NAMALWA (cell line): ENCODE results near the gene KRT86.

Experiments used
- DNase-seq: peaks from one replicate; pipeline ENCODE4 v3.0.0-alpha.2; 2015; ENCODE audit warnings: low spot score

The KRT86 gene

GRCh38 chr12:52314511-52314910 lies 40.1 kb downstream of the KRT86 start:
- DNase-seq, result no peak

GRCh38 chr12:52315721-52316120 lies 41.3 kb downstream of the KRT86 start:
- DNase-seq, result peak; percentile 59

GRCh38 chr12:52316290-52316689 lies 41.8 kb downstream of the KRT86 start:
- no peak for DNase-seq

DNA sequence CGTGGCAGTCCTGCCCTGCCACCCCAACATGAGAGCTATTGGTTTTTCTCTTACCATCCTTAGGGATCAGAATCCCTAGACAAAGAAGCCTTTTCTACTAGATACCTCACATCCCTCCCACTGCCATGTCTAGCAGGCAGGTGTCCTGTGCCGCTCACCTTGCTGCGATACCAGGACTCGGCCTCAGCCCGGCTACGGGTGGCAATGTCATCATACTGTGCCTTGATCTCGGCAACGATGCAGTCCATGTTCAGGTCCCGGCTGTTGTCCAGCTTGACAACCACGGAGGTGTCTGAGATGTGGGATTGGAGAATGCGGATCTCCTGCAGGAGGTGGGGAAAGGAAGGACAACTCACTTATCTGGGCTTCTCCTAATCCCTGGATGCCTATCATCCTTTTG lies 42.3 kb downstream of the KRT86 start:
- no peak for DNase-seq

DNA sequence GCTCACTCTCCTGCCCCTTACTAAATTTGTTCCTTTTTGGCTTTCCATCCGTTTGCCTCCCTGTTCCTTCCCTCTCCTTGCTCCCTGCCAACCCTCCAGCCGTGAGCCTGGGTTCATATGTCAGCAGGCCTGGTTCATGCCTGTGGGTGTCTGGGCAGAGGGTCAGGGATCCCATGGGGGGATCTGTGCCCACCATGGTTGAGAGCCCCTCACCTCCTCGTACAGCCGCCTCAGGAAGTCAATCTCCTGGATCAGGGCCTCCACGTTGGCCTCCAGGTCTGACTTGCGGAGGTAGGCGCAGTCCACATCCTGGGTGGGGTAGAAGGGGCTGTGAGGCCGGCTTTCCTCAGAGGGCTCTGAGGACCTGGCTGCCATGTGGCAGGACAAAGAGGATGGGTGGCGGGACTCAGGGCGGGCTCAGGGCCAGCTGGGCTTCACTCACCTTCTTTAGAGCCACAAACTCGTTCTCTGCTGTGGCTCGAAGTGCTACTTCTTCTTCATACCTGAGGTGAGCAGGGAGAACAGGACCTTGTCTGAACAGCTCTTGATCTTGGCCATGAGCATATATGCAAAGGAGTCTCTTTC lies 43.1 kb downstream of the KRT86 start:
- no peak for DNase-seq

GRCh38 chr12:52318241-52318990 lies 44.0 kb downstream of the KRT86 start:
- DNase-seq, result no peak

- DNase-seq, result peak; percentile 14
Observed at GRCh38 chr12:52319097-52319496, 44.7 kb downstream of the KRT86 start.

- DNase-seq, result no peak
Observed at GRCh38 chr12:52320784-52321400, 46.4 kb downstream of the KRT86 start, which contains the start of gene KRT83. Gene KRT83 (minus strand): TSS chr12:52321398. CDS start chr12:52321335, 63 bp downstream.

- DNase-seq, result no peak
Observed at GRCh38 chr12:52321418-52321817, 47.0 kb downstream of the KRT86 start.

GRCh38 chr12:52322069-52322468 lies 47.6 kb downstream of the KRT86 start:
- DNase-seq, result no peak

DNA sequence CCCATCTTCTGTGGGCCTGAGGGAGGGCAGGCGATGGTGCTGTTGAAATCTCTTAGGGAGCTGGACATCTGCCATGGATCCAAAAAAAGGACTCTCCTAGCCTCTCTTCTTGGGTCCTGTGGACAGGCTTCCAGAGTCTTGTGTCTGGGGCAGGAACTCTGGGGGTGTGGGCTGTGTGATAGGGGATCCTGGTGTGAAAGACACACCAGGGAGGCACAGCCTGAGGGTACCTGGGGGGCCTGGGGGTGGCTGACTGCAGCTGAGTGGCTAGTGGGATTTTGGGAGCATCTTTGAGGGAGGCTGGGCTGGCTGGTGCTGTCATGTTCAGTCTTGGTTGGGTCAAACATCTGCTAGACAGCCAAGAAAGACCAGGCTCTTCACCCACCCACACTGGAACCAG lies 48.6 kb downstream of the KRT86 start:
- DNase-seq, result no peak

DNA sequence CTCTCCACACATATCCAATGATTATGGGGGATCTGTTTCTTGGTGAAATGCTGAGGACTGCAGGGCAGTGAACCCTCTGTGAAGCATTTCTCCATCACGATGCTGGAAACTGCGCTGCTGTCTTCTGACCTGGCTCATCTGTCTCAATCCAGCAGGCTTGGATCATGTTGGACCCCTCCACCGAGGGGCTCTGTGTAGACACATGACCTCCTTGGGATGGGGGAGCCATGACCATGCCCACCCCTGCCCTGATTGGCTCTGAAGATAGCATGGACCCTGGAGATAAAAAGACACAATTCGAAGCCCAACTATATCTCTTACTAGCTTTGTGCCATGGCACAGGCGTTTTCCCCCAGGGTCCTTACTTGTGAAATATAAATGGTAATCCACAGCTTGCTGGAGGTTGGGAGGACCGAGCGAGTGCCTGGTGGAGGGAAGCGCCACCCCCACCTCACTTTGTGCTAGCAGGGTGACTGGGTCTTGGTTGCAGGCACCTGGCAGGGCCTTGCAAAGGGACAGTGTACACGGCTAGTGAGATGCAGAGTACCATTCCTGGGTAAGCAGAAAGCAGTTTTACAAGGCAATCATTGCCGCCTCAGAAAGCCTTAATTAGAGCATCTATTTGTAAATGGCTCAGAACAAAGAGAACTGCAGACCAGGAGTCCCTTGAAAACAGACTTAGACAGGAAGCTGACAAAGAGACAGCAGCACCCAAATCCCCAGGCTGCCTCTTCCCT lies 49.1 kb downstream of the KRT86 start:
- DNase-seq, result no peak

GRCh38 chr12:52324153-52324444 lies 49.7 kb downstream of the KRT86 start:
- no peak for DNase-seq

DNA sequence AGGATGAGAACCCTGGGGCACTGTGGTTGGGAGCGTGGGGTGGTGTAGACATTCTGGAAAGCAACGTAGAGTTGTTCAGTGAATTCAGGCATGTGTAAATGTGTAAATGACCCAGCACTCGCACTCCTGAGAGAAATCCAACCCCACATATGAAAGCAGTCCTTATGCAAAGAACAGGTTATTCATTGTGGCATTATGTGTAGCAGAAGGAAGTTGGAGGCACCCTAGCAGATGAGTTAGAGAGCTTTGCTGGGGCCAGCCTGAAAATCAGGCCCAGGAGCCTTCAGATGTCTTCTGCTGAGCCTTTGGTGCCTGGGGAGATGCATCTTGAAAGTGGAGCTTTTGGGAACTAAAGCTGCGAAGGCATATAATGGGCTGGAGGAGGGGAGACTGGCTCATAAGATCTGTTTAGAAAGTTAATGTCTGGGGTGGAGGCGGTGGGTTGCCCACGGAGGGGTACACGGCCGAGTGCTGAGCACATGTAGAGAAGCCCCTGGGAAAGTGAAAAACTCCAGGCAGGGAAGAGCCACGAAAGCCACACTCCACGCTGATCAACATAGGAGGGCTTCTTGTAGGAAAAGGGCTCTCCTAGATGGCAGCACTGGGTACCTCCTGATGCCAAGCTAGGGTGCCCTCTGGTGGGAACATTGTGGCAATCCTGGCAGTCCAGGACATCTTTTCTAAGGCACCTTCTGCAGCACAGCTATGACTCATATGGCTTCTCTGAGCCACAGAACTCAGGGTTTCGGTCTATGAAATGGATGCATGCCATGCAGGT lies 52.8 kb downstream of the KRT86 start:
- DNase-seq, result peak; percentile 89

- no peak for DNase-seq
Observed at GRCh38 chr12:52327830-52328500, 53.5 kb downstream of the KRT86 start.

GRCh38 chr12:52331039-52331438 lies 56.6 kb downstream of the KRT86 start:
- DNase-seq, result no peak

GRCh38 chr12:52331833-52332232 lies 57.4 kb downstream of the KRT86 start:
- DNase-seq, result no peak

- DNase-seq, result no peak
Observed at GRCh38 chr12:52332381-52332780, 57.9 kb downstream of the KRT86 start.

DNA sequence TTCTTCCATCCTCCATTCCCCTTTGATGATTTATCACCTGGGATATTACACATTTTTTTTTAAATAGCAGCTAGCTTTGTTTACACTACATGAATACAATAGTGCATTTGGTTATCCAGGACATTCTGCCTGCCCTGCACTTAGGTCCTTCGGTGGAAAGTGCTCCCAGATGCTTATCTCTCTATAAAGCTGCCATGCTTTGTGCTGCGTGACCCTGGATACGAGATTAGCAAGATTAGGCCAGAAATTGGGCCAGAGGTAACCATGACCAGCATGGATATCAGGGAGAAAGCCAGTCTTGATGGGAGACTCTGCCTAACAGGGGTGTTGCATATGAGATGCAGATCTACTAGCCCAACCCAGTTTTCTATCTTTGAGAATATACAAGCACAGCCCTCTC lies 58.9 kb downstream of the KRT86 start:
- no peak for DNase-seq

DNA sequence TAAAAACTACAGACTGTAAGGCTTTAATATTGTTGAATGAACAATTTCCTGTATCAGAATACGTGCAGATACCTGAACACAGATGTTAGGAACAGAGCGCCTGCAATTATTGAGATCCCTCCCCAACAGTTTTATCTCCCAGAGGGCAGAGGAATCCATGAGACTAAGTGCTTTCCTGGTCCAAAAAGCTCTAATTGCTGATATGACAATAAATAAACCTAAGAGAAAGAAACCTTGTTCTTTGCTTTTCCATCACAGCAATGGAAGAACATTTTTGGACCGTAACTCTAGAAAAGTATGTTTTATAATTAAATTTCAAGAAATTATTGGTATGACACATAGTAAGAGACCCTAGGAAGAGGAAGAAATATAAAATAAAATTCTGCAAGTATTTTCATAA lies 59.7 kb downstream of the KRT86 start:
- DNase-seq, result no peak

DNA sequence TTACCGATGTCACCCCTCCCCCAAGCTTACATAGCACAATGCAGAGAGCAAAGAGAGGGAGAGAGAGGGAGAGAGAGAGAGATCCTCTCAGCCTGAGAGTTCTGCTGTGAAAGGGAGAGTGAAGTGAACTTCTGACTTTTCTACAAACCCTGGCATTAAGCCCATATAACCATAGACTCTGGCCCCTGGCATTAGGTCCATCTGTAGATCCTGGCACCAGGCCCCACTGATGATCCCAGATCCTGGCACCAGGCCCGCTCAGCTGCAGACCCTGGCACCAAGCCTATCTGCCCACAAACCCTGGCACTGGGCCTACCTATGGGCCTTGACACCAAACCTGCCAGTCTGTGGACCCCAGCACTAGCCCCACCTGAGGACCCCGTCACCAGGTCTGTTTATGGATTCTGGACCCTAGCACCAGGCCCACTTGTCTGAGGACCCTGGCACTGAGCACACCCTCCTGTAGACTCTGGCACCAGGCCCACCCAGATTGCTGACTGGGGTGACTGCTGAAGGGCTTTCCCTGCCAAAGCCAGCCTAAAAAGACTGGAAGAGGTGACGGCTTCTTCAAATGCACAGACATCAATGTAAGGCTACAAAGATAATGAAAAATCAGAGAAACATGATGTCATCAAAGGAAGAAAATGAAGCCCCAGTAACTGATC lies 61.3 kb downstream of the KRT86 start:
- no peak for DNase-seq
